ENCODE results near the gene MAFF.
A peak's percentile ranks its signal among the peaks of the same experiment; 100 is the strongest.
"Not testable (repeated sequence)": the region's sequence is repeated elsewhere in the genome, so short reads cannot be mapped to it uniquely, and the experiment has no call there.

MAFF gene

GRCh38 chr22:38177571-38177925, 24.2 kb upstream of the MAFF start:
- DNase-seq (ENCODE audit: low read depth, low spot score) = not testable (repeated sequence)

GRCh38 chr22:38177926-38178604, 23.7 kb upstream of the MAFF start:
- no peak for DNase-seq (ENCODE audit: low read depth, low spot score)

GRCh38 chr22:38178605-38178937, 23.2 kb upstream of the MAFF start:
- DNase-seq (ENCODE audit: low read depth, low spot score) = not testable (repeated sequence)

- no peak for DNase-seq (ENCODE audit: low read depth, low spot score)
Measured at GRCh38 chr22:38180841-38181452, 20.8 kb upstream of the MAFF start.

GRCh38 chr22:38181453-38182200, 20.2 kb upstream of the MAFF start, which contains the start of gene PLA2G6:
Gene PLA2G6, minus strand, starts transcription at chr22:38181830. Its CDS starts 12,404 bp downstream, at chr22:38169426.
- peak; percentile 97 for DNase-seq (ENCODE audit: low read depth, low spot score)

GRCh38 chr22:38184788-38185187, 17.0 kb upstream of the MAFF start:
- no peak for DNase-seq (ENCODE audit: low read depth, low spot score)

- DNase-seq (ENCODE audit: low read depth, low spot score) = no peak
Measured at GRCh38 chr22:38186429-38186828, 15.4 kb upstream of the MAFF start.

- no peak for DNase-seq (ENCODE audit: low read depth, low spot score)
Measured at GRCh38 chr22:38187413-38188212, 14.2 kb upstream of the MAFF start.

- DNase-seq (ENCODE audit: low read depth, low spot score) = no peak
Measured at GRCh38 chr22:38189104-38189503, 12.7 kb upstream of the MAFF start.

- no peak for DNase-seq (ENCODE audit: low read depth, low spot score)
Measured at GRCh38 chr22:38190581-38190980, 11.2 kb upstream of the MAFF start.

GRCh38 chr22:38191055-38191454, 10.7 kb upstream of the MAFF start:
- no peak for DNase-seq (ENCODE audit: low read depth, low spot score)

- DNase-seq (ENCODE audit: low read depth, low spot score) = no peak
Measured at GRCh38 chr22:38191731-38192474, 9.9 kb upstream of the MAFF start.

GRCh38 chr22:38192475-38192863, 9.3 kb upstream of the MAFF start:
- no peak for DNase-seq (ENCODE audit: low read depth, low spot score)

- no peak for DNase-seq (ENCODE audit: low read depth, low spot score)
Measured at GRCh38 chr22:38193580-38193979, 8.2 kb upstream of the MAFF start.

- DNase-seq (ENCODE audit: low read depth, low spot score) = no peak
Measured at GRCh38 chr22:38196791-38197419, 4.9 kb upstream of the MAFF start.

- no peak for DNase-seq (ENCODE audit: low read depth, low spot score)
Measured at GRCh38 chr22:38199826-38200559, 1.8 kb upstream of the MAFF start.

GRCh38 chr22:38201371-38201710, 453 bp upstream of the MAFF start:
- DNase-seq (ENCODE audit: low read depth, low spot score) = no peak

GRCh38 chr22:38202437-38203089, 769 bp downstream of the MAFF start:
- no peak for DNase-seq (ENCODE audit: low read depth, low spot score)

GRCh38 chr22:38203090-38203810, 1.5 kb downstream of the MAFF start:
- no peak for DNase-seq (ENCODE audit: low read depth, low spot score)
